ENCODE results near the gene JAM2. TPM values are rescaled to one million over a fixed set of nuclear protein-coding genes. Genes with fewer than 3 reads are reported as not detected.

The JAM2 gene
- total RNA-seq, 1 donor from 2014 or later: 17.4 TPM

- DNase-seq (ENCODE audit: low spot score): no peak
These were observed 78.6 kb downstream of the JAM2 start for GRCh38 chr21:25717491-25718147.

DNA sequence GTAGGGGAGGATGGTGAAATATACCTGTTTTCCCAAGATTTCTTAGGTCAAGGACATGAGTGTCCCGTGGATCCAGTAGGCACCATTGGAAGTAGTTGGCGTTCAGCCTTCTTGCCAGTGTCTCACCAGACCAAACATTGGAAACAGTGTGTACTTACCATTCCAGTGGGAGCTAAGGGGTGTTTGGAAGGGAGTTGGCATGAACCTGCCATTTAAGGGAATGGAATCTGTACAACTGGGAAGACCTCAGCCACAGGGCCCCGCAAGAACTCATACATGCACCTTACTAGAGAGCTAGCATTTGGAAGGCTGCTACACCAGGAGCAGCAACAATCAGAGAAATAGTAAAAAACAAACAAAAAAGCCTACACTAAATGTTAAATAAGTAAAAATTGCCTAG is 82.9 kb downstream of the JAM2 start:
- DNase-seq (ENCODE audit: low spot score): no peak

GRCh38 chr21:25722631-25723030 is 83.6 kb downstream of the JAM2 start:
- DNase-seq (ENCODE audit: low spot score): no peak

- DNase-seq (ENCODE audit: low spot score): no peak
These were observed 93.2 kb downstream of the JAM2 start for GRCh38 chr21:25732091-25732760.

- no peak for DNase-seq (ENCODE audit: low spot score)
These were observed 95.0 kb downstream of the JAM2 start for GRCh38 chr21:25733859-25734653.

DNA sequence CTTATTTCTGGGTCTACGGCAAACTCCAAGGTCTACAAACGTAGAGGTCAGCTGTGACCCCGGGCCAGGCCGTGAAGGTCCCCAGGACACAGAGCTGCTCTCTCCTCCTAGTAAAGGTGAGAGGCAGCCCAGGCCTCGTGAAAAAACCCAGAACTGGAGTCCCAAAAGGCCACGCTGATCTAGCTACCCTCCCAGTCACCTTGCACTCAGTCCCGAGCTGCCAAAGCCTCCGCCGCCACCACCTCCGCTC is 95.5 kb downstream of the JAM2 start:
- DNase-seq (ENCODE audit: low spot score): no peak

GRCh38 chr21:25734904-25735645 is 96.0 kb downstream of the JAM2 start, which contains the start of the genes ATP5PF and GABPA:
ATP5PF (minus strand) TSS chr21:25734904; CDS start chr21:25729794, 5,110 bp downstream.
GABPA (plus strand) TSS chr21:25734972; CDS start chr21:25741599, 6,627 bp downstream.
- DNase-seq (ENCODE audit: low spot score): peak; percentile 97

GRCh38 chr21:25735646-25736597 is 96.9 kb downstream of the JAM2 start:
- peak; percentile 90 for DNase-seq (ENCODE audit: low spot score)

- DNase-seq (ENCODE audit: low spot score): no peak
These were observed 98.4 kb downstream of the JAM2 start for GRCh38 chr21:25737421-25737820.

DNA sequence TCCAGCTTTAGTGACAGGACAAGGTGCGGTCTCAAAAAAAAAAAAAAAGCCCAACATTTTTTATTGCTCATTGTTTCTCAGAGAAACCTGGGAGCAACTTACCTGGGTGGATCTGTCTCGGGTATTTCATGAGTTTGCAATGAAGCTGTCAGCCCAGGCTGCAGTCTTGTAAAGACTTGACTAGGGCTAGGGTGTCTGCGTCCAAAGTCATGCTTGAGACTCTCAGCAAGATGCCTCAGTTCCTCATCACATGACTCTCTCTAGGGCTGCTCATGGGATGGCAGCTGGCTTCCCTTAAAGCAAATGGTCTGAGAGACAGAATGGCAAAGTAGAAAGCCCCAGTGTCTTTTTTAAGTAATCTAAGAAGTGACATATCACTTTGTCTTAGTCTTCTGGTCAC is 103.8 kb downstream of the JAM2 start:
- no peak for DNase-seq (ENCODE audit: low spot score)

GRCh38 chr21:25744854-25745253 is 105.8 kb downstream of the JAM2 start:
- DNase-seq (ENCODE audit: low spot score): no peak

DNA sequence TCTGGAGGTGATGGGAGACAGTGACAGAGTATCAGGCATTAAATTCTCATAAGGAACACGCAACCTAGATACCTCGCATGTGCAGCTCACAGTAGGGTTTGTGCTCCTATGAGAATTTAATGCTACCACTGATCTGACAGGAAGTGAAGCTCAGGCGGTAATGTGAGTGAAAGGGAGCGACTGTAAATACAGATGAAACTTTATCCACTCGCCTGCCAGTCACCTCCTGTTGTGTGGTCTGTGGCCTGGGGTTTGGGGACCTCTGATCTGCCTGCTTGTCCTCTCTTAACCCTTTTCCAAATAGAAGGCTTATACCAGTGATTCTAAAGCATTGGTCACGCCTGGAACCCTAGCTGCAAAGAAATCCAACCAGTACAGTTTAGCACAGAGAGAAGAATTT is 111.0 kb downstream of the JAM2 start:
- no peak for DNase-seq (ENCODE audit: low spot score)

- DNase-seq (ENCODE audit: low spot score): no peak
These were observed 113.4 kb downstream of the JAM2 start for GRCh38 chr21:25752416-25752815.

- DNase-seq (ENCODE audit: low spot score): no peak
These were observed 117.3 kb downstream of the JAM2 start for GRCh38 chr21:25756190-25756932.

GRCh38 chr21:25757531-25757930 is 118.5 kb downstream of the JAM2 start:
- no peak for DNase-seq (ENCODE audit: low spot score)

GRCh38 chr21:25759573-25759972 is 120.5 kb downstream of the JAM2 start:
- no peak for DNase-seq (ENCODE audit: low spot score)

GRCh38 chr21:25760061-25760460 is 121.0 kb downstream of the JAM2 start:
- DNase-seq (ENCODE audit: low spot score): no peak

DNA sequence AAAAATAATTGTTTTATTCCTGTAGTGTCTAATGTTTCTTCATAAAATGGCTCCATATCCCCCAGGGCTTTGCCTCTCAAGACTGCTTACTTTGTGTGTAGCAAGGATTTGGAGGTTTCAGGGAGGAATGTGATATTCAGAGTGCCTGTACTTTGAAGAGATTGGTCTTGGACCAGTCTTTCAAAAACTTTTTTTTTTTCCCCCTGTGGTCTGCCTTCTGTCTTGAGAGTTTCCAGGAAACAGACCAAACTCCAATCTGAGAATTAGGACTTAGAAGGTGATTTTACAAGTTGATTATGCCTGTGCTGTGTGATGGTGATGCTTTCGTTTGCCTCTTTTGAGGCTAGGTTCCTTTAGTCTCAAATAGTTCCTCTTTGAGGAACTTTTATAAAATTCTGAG is 121.6 kb downstream of the JAM2 start:
- DNase-seq (ENCODE audit: low spot score): no peak

DNA sequence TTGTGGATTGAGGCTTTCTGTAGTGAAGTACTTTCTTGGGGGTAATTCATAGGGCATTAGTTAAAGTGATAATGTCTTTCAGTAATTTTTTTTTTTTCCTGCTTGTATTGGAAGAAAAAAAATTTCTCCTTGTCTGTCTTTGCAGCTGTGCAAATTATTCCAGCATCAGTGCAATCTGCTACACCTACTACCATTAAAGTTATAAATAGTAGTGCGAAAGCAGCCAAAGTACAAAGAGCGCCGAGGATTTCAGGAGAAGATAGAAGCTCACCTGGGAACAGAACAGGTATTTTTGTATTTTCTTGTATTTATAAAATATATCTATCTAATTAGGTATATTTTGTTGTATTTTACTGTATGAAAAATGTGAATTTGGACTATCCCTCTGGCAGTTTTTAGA is 125.0 kb downstream of the JAM2 start:
- DNase-seq (ENCODE audit: low spot score): no peak

All from ureter (tissue), 1 donor.